ENCODE results near the gene TSPAN9. TPM values are rescaled to one million over a fixed set of nuclear protein-coding genes. Genes with fewer than 3 reads are reported as not detected.

The TSPAN9 gene
- polyA plus RNA-seq, 10 donors = 99.8 to 117 (median 105) TPM

DNA sequence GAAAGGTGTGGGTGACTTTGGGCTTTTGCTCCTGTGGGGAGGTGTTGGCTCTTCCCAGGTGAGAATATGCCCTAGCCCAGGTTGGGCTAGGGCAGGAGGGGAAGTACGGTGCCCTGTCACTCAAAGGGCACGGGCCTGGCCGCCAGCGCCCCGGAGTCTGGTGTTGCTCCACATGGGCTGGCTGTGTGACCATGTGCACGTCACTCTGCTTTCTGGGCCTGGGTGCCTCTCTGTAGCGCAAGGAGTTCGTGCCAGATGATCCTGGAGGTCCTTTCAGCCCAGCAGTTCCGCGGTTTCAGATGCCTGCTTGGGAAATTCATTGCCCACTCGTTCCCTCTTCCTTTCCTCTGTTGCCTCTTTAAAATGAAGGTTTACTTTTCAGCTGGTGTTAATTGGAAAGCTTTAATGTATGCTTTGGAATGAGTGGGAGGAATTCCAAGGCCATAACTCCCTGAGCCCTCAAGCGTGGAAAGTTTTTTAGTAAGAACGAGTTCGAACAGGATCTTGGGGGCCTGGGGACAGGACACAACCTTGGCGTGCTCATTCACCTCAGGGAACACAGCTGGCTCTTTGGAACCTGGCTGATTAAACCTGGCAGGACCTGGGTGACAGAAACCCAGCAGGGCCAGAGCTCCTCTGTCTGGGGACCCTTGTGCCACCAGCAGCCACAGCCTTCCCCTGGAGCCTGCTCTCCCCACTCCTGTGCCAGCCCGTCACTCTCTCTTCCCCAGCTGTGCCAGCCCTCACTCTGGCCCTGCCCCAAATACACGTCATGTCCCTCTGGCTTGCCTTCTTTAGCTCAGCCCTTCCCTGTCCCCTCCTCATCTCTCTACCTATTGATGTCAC is 42.8 kb downstream of the TSPAN9 start:
- DNase-seq = peak in 1 of 3 donors; percentile 53

- DNase-seq = no peak
Observed at GRCh38 chr12:3120701-3121100, 43.5 kb downstream of the TSPAN9 start.

GRCh38 chr12:3122841-3123678 is 45.9 kb downstream of the TSPAN9 start:
- peak in 1 of 3 donors; percentile 52 for DNase-seq

DNA sequence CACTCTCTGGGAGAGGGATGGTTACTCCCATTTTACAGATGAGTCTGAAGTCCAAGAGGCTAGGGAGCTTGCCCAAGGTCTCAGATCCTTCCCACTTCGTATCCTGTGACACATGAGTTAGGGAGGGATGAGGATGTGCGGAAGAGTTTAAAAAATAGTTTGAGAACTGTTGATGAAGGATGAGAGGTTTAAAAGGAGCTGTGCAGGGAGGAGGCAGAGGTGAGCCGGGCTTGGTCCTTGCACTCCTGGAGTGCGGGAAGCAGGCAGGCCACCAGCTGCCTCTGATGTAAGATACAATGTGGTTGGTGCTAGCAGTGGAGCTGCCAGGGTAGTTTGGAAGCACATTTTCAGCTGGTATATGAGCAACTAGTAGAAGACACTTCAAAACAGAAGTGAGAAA is 46.5 kb downstream of the TSPAN9 start:
- DNase-seq = no peak

DNA sequence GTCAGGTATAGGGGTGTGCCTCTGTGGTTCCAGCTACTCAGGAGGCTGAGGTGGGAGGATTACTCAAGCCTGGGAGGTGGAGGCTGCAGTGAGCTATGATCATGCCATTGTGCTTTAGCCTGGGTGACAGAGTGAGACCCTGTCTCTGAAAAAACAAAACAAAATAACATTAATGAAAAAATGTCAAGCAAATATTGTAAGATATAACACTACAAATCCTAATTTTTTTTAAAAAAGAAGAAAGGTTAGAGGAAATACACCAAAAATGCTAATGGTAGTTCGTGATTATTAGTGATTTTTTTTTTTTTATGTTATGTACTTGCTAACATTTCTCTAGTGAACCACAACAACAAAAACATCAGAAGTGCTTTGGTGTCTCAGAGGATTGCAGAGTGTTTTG is 47.7 kb downstream of the TSPAN9 start:
- no peak for DNase-seq

GRCh38 chr12:3125674-3126073 is 48.5 kb downstream of the TSPAN9 start:
- no peak for DNase-seq

- no peak for DNase-seq
Observed at GRCh38 chr12:3127832-3128231, 50.7 kb downstream of the TSPAN9 start.

GRCh38 chr12:3128498-3129293 is 51.5 kb downstream of the TSPAN9 start:
- DNase-seq = no peak

GRCh38 chr12:3129301-3130056 is 52.3 kb downstream of the TSPAN9 start:
- DNase-seq = peak in 1 of 3 donors; percentile 9

- peak in 1 of 3 donors; percentile 4 for DNase-seq
Observed at GRCh38 chr12:3130057-3130830, 53.1 kb downstream of the TSPAN9 start.

DNA sequence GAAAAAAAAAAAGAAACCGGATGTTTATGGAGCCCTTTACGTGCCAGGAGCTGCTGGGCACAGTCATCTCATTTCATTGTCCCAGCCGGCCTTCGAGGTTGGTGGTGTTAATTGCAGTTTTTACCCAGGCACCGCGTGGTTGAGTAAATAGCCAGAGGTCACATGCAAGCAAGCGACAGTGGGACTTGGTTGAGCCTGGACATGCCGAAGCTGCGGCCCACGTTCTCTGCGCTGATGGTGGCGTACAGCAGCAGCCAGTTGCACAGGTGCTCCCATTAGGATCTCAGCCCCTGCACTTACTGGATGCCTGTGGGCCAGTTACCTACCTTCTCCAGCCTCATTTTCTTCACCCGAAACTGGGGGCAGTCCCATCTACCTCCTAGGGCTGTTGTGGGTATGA is 54.0 kb downstream of the TSPAN9 start:
- DNase-seq = no peak

DNA sequence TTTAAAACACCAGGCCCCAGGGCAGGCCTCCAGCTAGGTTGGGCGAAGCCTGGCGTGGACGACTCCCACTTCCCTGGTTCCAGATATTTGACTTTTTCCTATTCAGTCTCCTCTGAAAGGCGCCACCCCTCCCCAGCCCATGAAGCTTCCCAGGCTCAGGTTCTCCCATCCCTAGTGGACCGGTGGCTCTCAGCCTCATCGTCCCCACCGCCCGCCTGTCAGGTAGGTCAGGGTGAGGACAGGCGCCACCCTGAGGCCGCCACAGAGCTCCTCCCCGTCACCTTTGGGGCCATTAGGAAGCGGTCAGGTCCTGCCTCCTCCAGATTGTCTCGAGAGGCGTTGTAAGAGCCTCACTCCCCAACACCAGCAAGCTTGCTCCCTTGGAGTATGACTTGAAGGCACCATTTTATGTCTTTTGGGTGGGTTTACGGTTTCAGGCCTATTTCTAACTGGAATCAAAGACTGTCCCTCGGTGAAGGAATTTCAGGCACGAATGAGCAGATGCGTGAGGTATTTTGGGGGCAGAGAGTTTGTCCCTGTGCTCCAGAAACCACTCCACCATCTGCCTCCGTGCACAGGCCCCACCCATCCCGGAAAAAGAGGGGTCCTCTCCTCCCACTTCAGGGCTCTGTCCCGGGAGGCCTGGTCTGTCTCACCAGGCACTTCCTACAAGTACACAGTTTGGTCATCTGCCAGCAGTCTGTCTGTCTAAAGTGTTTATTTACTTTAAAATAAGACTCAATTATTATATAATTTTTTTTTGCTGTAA is 55.6 kb downstream of the TSPAN9 start:
- peak in 1 of 3 donors; percentile 26 for DNase-seq

- DNase-seq = no peak
Observed at GRCh38 chr12:3133405-3133783, 56.2 kb downstream of the TSPAN9 start.

- DNase-seq = no peak
Observed at GRCh38 chr12:3134126-3134525, 56.9 kb downstream of the TSPAN9 start.

DNA sequence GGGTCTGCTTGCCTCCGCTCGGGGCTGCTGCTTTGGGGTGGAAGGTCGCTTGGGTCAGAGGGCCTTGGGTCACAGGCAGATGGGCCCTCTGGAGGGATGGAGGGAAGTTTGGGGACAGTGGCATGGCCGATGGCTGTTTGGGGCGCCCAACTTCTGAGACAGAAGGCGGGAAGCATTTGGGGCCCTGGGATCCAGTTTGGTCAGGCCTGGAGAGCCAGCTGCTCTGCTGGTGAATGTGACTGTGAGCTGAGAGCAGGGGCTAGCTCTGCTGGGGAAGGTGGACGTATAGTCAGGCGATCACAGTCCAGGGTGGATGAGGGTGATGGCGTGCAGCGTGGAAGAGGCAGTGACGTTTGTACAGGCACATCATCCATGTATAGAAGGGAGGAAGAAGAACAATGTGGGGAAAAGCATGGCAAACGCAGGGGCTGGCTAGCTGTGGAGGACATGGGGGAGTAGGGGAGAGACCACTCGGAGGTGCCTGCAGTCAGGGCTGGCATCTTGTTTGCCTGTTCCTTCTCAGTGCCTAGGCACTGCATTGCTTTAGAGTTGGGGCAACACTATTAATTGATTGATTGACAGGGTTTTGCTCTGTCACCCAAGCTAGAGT is 57.5 kb downstream of the TSPAN9 start:
- no peak for DNase-seq

- peak; percentile 77 to 90 (median 82) for DNase-seq
Observed at GRCh38 chr12:3135522-3136461, 58.6 kb downstream of the TSPAN9 start.

- DNase-seq = peak in 1 of 3 donors; percentile 18
Observed at GRCh38 chr12:3136641-3137267, 59.6 kb downstream of the TSPAN9 start.

Data from muscle of back (tissue), 11 donors.